ENCODE measurements around the gene GRID2. TPM values are rescaled to one million over a fixed set of nuclear protein-coding genes. Genes with fewer than 3 reads are reported as not detected.

Gene GRID2
- total RNA-seq, 1 donor from 2014 or later: 0.17 TPM

DNA sequence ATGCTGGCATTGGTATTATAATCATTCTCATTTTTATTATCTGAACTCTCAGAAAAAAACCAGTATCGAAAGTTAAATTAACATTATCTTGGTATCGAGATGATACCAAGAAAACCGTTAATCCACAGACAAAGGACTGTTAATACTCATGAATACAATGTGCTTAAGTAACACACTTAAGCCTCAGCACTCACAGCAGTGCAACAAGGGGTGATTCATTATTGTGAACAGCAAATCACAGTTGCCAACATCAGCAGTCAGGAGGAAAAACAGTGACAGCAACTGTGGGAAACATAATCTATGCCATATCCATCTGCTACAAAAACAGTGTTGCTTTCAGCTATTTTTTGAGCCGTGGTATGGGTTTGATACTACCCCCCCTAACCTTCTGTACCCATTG is 1313.8 kb downstream of the GRID2 start:
- TF ChIP-seq, protein P1, sequence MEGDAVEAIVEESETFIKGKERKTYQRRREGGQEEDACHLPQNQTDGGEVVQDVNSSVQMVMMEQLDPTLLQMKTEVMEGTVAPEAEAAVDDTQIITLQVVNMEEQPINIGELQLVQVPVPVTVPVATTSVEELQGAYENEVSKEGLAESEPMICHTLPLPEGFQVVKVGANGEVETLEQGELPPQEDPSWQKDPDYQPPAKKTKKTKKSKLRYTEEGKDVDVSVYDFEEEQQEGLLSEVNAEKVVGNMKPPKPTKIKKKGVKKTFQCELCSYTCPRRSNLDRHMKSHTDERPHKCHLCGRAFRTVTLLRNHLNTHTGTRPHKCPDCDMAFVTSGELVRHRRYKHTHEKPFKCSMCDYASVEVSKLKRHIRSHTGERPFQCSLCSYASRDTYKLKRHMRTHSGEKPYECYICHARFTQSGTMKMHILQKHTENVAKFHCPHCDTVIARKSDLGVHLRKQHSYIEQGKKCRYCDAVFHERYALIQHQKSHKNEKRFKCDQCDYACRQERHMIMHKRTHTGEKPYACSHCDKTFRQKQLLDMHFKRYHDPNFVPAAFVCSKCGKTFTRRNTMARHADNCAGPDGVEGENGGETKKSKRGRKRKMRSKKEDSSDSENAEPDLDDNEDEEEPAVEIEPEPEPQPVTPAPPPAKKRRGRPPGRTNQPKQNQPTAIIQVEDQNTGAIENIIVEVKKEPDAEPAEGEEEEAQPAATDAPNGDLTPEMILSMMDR (IDR thresholded peaks at IDR 0.05): no peak
- TF ChIP-seq EZH2phosphoT487 (IDR thresholded peaks at IDR 0.05): no peak
- no peak for TF ChIP-seq EZH2 (IDR thresholded peaks at IDR 0.05)
- Histone ChIP-seq H3K9ac (no peak overlapping the region), H3K9me3 (ENCODE audit: low read depth) (no peaks in the 10 kb centered on the region), H3K27ac (no peak overlapping the region), H3K36me3 (no peaks in the 10 kb centered on the region), H4K20me1 (ENCODE audit: low read depth) (no peaks in the 10 kb centered on the region), H2AFZ (replicated peaks) (no peak overlapping the region), H3K79me2 (ENCODE audit: low read depth) (no peaks in the 10 kb centered on the region), H3K27me3 (no peaks in the 10 kb centered on the region), H3K4me1 (no peaks in the 10 kb centered on the region), H3F3A (ENCODE audit: low read depth) (no peaks in the 10 kb centered on the region), H3K4me3 (no peak overlapping the region), H3K4me2 (no peak overlapping the region)
- H3K4me1 Mint-ChIP-seq: no peaks in the 10 kb centered on the region
- no peak overlapping the region for H3K4me3 Mint-ChIP-seq
- no peaks in the 10 kb centered on the region for H3K9me3 Mint-ChIP-seq
- H3K27me3 Mint-ChIP-seq (ENCODE audit: insufficient read depth, low read depth): no peaks in the 10 kb centered on the region
- H3K27ac Mint-ChIP-seq: no peak overlapping the region
- DNase-seq (ENCODE audit: low spot score): peak; percentile 55
- no peaks in the 10 kb centered on the region for H3K36me3 Mint-ChIP-seq

DNA sequence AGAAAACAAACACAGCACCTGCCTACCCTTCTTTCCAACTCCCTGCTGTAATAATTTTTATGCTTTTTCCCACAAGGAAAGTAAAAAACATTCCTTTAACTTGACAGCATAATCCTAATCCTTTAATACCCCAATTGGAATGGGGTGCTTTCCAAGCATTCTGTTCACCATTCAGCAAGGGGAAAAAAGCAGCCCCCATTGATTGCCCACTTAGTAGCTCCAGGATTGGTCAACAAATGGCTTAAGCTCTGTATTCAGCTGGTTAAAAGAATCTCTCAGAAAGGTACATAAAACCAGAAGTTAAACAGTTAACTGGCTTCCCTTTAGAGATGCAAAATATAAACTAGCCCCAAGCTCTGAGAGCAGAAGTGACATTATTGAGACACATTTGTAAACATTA is 1330.0 kb downstream of the GRID2 start:
- no peak overlapping the region for H3K27ac ChIP-seq
- H4K20me1 ChIP-seq (ENCODE audit: low read depth): no peaks in the 10 kb centered on the region
- no peak overlapping the region for H3K9ac ChIP-seq
- Mint-ChIP-seq H3K4me3 (no peak overlapping the region), H3K36me3 (no peaks in the 10 kb centered on the region), H3K4me1 (peaks cover 8% of the 10 kb centered on the region), H3K27me3 (ENCODE audit: insufficient read depth, low read depth) (no peaks in the 10 kb centered on the region), H3K27ac (no peak overlapping the region), H3K9me3 (no peaks in the 10 kb centered on the region)
- H3K79me2 ChIP-seq (ENCODE audit: low read depth): no peaks in the 10 kb centered on the region
- TF ChIP-seq, protein P1 (IDR thresholded peaks at IDR 0.05): no peak
- TF ChIP-seq EZH2 (IDR thresholded peaks at IDR 0.05): no peak
- TF ChIP-seq EZH2phosphoT487 (IDR thresholded peaks at IDR 0.05): peak; percentile 81
- DNase-seq (ENCODE audit: low spot score): peak; percentile 74
- no peaks in the 10 kb centered on the region for H3K9me3 ChIP-seq (ENCODE audit: low read depth)
- H3K4me2 ChIP-seq: peak overlapping the region; percentile 53
- no peaks in the 10 kb centered on the region for H3K36me3 ChIP-seq
- H3K27me3 ChIP-seq: no peaks in the 10 kb centered on the region
- H2AFZ ChIP-seq (replicated peaks): no peak overlapping the region
- peaks cover 24% of the 10 kb centered on the region for H3K4me1 ChIP-seq
- peaks cover 8% of the 10 kb centered on the region for H3F3A ChIP-seq (ENCODE audit: low read depth)
- no peak overlapping the region for H3K4me3 ChIP-seq

DNA sequence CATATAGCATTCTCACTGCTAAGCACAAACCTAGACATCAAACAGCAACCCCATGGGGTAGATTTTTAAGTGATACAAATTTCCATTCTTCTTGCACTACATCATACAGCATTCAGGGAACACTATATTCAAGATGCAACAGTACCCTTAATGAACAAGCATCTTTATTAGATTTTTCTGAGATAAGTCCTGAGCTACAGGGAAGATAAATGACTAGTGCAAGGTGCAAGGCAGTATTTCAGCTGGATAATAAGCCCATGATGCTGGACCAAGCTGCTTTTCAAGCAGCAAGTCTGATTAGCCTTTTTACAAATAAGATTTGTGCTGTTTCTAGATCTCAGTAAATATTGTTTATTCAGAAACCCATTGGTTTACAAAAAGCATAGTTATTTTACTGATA is 1332.2 kb downstream of the GRID2 start:
- H3K27me3 Mint-ChIP-seq (ENCODE audit: insufficient read depth, low read depth): no peaks in the 10 kb centered on the region
- peaks cover 8% of the 10 kb centered on the region for H3F3A ChIP-seq (ENCODE audit: low read depth)
- no peak for DNase-seq (ENCODE audit: low spot score)
- H3K9ac ChIP-seq: no peak overlapping the region
- no peak overlapping the region for H3K4me3 ChIP-seq
- no peaks in the 10 kb centered on the region for H3K36me3 Mint-ChIP-seq
- TF ChIP-seq EZH2phosphoT487 (IDR thresholded peaks at IDR 0.05): no peak
- TF ChIP-seq EZH2 (IDR thresholded peaks at IDR 0.05): no peak
- TF ChIP-seq, protein P1 (IDR thresholded peaks at IDR 0.05): no peak
- no peak overlapping the region for H3K4me3 Mint-ChIP-seq
- H3K9me3 ChIP-seq (ENCODE audit: low read depth): no peaks in the 10 kb centered on the region
- no peak overlapping the region for H3K4me2 ChIP-seq
- H3K4me1 ChIP-seq: peaks cover 24% of the 10 kb centered on the region
- no peaks in the 10 kb centered on the region for H4K20me1 ChIP-seq (ENCODE audit: low read depth)
- H3K27me3 ChIP-seq: no peaks in the 10 kb centered on the region
- H2AFZ ChIP-seq (replicated peaks): no peak overlapping the region
- H3K36me3 ChIP-seq: no peaks in the 10 kb centered on the region
- H3K27ac Mint-ChIP-seq: no peak overlapping the region
- H3K79me2 ChIP-seq (ENCODE audit: low read depth): no peaks in the 10 kb centered on the region
- H3K27ac ChIP-seq: no peak overlapping the region
- peaks cover 8% of the 10 kb centered on the region for H3K4me1 Mint-ChIP-seq
- H3K9me3 Mint-ChIP-seq: no peaks in the 10 kb centered on the region
